WTC11 (cell line): Measurements from ENCODE around the gene UMODL1.

Source experiments
- TP53 ChIP-seq: sonication (generic); formaldehyde crosslinking; IDR thresholded peaks from 2 replicates; pipeline ENCODE4 v1.8.1; 2023; ENCODE audit warnings: mild to moderate bottlenecking, missing genetic modification reagents
- ZNF263 ChIP-seq: sonication (generic); formaldehyde crosslinking; IDR thresholded peaks from 2 replicates; pipeline ENCODE4 v1.8.1; 2022; ENCODE audit warnings: low read depth, mild to moderate bottlenecking, moderate library complexity, missing genetic modification reagents
- TF ChIP-seq, protein P1 (sequence below): fragments of 200-600 bp; IDR thresholded peaks from 2 replicates; pipeline ENCODE4 v1.8.0; 2022; ENCODE audit warnings: antibody characterized with exemption
- TF ChIP-seq, protein P2 (sequence below): sonication (generic); formaldehyde crosslinking; IDR thresholded peaks from 2 replicates; pipeline ENCODE4 v1.8.1; 2022; ENCODE audit warnings: mild to moderate bottlenecking, missing genetic modification reagents, moderate library complexity, borderline replicate concordance
- TF ChIP-seq, protein P3 (sequence below): sonication (generic); formaldehyde crosslinking; IDR thresholded peaks from 2 replicates; pipeline ENCODE4 v1.8.0; 2022; ENCODE audit warnings: mild to moderate bottlenecking, missing genetic modification reagents

DNA sequence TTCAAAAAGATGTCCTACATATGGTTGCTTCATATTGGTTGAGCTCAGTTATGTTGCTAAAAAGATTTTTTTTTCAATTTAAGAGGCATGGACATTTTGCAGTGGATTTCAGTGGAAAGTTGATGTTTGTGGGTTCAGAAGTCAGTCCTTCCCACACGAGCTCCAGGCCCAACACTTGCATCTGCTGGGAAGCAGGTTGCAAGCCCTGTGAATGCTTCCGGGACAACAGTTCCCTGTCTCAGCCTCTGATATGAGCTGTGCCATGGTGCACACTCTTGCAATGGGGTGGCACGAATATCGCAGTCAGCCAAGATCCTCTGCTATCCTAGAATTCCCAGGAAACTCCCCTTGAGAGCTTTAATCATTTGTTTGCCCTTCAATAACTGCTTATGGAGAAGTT, 117.5 kb downstream of the UMODL1 start:
- TF ChIP-seq, protein P1, sequence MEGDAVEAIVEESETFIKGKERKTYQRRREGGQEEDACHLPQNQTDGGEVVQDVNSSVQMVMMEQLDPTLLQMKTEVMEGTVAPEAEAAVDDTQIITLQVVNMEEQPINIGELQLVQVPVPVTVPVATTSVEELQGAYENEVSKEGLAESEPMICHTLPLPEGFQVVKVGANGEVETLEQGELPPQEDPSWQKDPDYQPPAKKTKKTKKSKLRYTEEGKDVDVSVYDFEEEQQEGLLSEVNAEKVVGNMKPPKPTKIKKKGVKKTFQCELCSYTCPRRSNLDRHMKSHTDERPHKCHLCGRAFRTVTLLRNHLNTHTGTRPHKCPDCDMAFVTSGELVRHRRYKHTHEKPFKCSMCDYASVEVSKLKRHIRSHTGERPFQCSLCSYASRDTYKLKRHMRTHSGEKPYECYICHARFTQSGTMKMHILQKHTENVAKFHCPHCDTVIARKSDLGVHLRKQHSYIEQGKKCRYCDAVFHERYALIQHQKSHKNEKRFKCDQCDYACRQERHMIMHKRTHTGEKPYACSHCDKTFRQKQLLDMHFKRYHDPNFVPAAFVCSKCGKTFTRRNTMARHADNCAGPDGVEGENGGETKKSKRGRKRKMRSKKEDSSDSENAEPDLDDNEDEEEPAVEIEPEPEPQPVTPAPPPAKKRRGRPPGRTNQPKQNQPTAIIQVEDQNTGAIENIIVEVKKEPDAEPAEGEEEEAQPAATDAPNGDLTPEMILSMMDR: no peak
- TF ChIP-seq, protein P2, sequence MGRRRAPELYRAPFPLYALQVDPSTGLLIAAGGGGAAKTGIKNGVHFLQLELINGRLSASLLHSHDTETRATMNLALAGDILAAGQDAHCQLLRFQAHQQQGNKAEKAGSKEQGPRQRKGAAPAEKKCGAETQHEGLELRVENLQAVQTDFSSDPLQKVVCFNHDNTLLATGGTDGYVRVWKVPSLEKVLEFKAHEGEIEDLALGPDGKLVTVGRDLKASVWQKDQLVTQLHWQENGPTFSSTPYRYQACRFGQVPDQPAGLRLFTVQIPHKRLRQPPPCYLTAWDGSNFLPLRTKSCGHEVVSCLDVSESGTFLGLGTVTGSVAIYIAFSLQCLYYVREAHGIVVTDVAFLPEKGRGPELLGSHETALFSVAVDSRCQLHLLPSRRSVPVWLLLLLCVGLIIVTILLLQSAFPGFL (CRISPR knock-in tag): no peak
- TF ChIP-seq TP53 (CRISPR knock-in tag): no peak
- no peak for TF ChIP-seq ZNF263
- TF ChIP-seq, protein P3, sequence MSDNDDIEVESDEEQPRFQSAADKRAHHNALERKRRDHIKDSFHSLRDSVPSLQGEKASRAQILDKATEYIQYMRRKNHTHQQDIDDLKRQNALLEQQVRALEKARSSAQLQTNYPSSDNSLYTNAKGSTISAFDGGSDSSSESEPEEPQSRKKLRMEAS (CRISPR knock-in tag): no peak
